Measurements from ENCODE around the gene NAT16. TPM values are rescaled to one million over a fixed set of nuclear protein-coding genes. Genes with fewer than 3 reads are reported as not detected.

NAT16 gene
- total and polyA plus RNA-seq, 2 of the 13 experiments (the other 11 are each of a cell fraction or from before 2014, with no cell fraction given): 0.04 TPM; not detected in 1

- TF ChIP-seq MLX (CRISPR knock-in tag; IDR thresholded peaks at IDR 0.05) (no peak), PAX8 (CRISPR knock-in tag; IDR thresholded peaks at IDR 0.05; ENCODE audit: borderline replicate concordance) (no peak), HNRNPLL (IDR thresholded peaks at IDR 0.05; ENCODE audit: low read depth, low read length, poor library complexity, severe bottlenecking) (no peak), ATF6 (CRISPR knock-in tag; conservative IDR thresholded peaks at IDR 0.05) (no peak), TFE3 (CRISPR knock-in tag; IDR thresholded peaks at IDR 0.05) (no peak), POLR2AphosphoS2 (IDR thresholded peaks at IDR 0.05; ENCODE audit: low read depth, low read length) (no peak), DNMT3B (CRISPR knock-in tag; conservative IDR thresholded peaks at IDR 0.05) (no peak), ISX (CRISPR knock-in tag; conservative IDR thresholded peaks at IDR 0.05) (no peak), ZMAT5 (CRISPR knock-in tag; IDR thresholded peaks at IDR 0.05; ENCODE audit: borderline replicate concordance, low read depth) (no peak), PHB2 (IDR thresholded peaks at IDR 0.05; ENCODE audit: partially characterized antibody) (no peak), ZNF276 (CRISPR knock-in tag; IDR thresholded peaks at IDR 0.05; ENCODE audit: low read depth) (no peak), CHD4 (IDR thresholded peaks at IDR 0.05; ENCODE audit: borderline replicate concordance, low read length) (no peak), EED (CRISPR knock-in tag; IDR thresholded peaks at IDR 0.05) (no peak), RFX5 (IDR thresholded peaks at IDR 0.05; ENCODE audit: low read depth, low read length) (no peak), USF2 (IDR thresholded peaks at IDR 0.05; ENCODE audit: low read depth, low read length) (no peak), USF2 (CRISPR knock-in tag; IDR thresholded peaks at IDR 0.05; ENCODE audit: borderline replicate concordance) (no peak), NCOA5 (CRISPR knock-in tag; IDR thresholded peaks at IDR 0.05) (no peak), ZBTB14 (CRISPR knock-in tag; IDR thresholded peaks at IDR 0.05) (no peak), MAFG (CRISPR knock-in tag; IDR thresholded peaks at IDR 0.05) (no peak)
Measured at GRCh38 chr7:101205901-101206664, 26.0 kb upstream of the NAT16 start (continued).
